HG02870 (cell line): ENCODE measurements around the gene TNS1.
"Not testable (repeated sequence)": the region's sequence is repeated elsewhere in the genome, so short reads cannot be mapped to it uniquely, and the experiment has no call there.

ENCODE experiments used
- ATAC-seq: cut with Tn5 transposase; IDR thresholded peaks from one replicate; pipeline ENCODE4 v1.9.1; 2021; ENCODE audit warnings: mild to moderate bottlenecking, moderate library complexity; ENCODE audit not compliant: unreplicated experiment

TNS1 gene

DNA sequence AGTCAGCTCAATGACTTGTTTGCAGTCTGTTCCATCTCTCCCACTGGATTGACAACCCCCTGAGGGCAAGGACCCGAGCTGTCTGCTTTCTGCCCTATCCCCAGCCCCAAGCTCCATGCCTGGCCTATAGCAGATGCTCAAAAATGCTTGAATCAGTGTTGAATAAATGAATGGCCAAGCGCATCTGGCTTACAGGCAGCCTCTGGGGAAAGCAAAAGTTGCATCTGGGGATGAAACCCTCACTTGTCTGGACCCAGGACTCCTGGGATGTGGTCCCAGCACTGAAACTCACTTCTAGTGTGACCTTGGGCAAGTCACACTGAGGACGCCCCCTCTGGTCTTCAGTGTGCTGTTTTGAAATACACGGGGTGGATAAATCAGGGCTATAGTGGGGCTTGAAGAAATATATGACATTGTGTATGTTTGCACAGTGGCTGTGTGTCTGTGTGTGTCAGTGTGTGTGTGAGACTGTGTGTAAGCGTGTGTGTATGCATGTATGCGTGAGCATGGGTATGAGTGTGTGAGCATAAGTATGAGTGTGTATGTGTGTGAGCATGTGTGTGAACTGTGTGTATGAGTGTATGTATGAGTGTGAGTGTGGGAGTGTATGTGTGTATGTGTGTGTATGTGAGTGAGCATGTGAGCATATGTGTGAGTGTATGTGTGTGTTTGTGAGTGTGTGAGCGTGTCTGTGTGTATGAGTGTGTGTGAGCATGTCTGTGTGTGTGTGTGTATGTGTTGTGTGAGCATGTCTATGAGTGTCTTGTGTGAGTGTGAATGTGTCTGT, 27.8 kb upstream of the TNS1 start:
- ATAC-seq: no peak

DNA sequence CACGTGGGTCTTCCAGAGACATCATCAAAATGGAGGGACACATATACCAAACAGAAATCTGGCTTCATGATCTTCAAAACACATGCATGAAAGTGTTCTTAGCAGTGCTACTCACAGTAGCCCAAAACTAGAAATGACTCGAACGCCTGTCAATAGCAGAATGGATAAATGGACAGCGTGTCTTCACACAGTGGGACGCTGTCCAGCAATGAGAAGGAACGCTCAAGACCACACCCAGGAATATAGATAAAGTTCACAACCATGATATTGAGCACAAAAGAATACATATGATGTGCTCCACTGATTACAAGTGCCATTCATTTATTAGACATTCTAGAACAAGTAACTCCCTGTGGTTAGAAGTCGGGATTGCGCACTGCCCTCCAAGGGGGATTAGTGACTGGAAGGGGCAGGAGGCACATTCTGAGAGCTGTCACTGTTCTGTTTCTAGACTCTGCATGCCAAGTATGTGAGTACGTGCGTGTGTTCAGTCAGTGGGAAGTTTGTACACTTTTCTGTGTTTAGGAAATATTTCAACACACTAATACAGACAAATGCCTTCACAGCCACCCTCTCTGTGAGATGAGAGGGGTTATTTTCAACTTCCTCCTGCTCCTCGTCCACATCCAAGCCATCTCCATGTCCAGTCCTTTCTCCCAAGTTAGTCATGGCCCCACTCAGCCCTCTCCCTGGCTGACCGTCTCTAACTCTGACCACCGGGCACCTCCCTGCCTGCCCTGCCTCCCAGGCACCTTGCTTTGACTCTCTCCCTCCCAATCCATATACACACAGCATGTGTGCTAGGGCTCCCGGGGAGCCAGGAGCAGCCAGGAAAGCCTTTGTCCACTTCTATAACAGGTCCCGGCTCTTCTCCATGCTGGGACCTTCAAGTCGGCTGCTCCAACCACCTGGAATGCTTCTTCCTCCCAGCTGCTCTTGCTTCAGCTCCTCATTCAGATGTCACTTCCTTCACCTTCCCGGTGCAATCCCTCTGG, 26.9 kb upstream of the TNS1 start:
- no peak for ATAC-seq

DNA sequence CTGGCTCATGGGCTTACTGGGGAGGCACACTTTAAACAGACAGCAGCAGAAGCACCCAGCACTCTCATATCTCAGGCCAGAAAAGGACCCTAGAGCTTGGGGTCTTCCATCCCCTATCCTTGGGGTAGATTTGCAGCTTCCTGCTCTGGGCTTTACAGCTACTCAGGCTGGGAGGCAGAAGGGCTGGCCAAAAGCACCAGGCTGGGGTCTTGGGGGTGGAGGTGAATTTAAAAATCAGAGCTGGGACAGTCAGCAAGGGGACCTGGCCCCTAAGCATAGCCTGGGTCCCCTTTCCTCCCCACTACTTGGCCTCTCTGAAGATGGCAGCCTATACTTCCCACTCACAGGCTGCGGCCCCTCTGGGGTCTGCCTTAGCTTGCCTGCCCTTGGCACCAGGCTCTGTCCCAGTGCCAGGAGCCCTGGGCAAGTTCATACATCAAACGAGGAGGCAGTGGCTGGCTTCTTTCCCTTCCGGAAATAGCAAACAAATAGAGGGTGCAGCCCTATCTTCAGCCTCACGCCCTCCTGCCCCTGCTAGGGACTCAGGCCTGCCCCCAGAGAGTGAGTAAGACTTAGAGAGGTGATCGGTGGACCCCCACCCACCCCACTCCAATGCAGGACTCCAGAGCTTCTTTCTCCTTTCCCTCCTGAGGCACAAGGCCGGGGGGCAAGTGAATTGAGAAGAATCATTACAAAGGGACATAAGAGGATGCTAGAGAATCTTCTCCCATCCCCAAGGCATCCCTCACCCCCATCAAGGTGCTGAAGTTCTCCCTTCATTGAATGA, 26.0 kb upstream of the TNS1 start:
- no peak for ATAC-seq

DNA sequence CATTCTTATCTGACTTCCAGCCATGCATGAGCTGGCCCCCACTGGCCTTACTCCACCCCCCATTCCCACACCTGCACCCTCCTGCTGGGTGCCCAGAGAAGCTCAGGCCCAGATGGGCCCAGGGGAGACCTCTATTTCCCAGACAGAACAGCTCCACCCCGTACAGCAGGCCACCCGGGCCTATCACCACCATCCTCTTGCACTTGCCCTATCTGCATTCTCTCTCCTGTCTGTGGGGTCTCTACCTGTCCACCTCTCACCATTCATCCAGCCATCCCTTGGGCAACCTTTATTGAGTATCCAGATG, 25.3 kb upstream of the TNS1 start:
- ATAC-seq: no peak

DNA sequence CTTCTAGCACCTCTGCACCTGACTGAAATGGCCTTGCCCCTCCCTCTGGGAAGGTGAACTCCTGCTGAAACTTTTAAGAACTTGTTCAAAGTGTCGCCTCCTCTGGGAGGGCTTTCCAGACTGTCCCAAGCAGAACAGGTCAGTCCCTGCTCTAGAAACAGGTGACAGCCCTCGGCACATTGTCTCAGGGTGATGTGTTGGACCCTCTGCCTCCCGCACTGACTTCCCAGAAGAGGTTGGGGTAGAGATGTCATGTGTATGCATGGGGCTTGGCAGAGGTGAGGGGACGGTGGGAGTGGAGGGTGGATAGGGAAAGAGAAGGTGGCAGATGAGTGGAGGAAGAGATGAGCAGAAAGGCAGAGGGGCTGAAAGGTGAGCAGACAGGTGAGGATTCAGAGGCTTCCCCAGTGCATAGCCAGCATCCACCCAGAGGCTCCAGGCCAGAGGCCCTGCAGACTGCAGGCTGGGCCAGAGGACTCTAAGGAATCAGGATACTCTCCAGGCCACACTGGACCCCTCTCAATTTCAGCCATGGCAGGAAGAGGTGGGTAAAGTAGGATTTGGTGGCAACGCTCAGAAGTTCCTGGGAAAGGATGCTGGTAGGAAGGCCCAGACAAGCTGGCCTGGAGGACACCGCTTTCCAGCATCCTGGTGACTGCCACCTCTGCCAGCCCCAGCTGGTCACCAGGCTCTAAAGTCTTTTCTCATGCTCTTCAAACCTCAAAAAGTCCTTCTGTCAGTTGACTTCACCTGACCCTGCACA, 24.8 kb upstream of the TNS1 start:
- no peak for ATAC-seq

DNA sequence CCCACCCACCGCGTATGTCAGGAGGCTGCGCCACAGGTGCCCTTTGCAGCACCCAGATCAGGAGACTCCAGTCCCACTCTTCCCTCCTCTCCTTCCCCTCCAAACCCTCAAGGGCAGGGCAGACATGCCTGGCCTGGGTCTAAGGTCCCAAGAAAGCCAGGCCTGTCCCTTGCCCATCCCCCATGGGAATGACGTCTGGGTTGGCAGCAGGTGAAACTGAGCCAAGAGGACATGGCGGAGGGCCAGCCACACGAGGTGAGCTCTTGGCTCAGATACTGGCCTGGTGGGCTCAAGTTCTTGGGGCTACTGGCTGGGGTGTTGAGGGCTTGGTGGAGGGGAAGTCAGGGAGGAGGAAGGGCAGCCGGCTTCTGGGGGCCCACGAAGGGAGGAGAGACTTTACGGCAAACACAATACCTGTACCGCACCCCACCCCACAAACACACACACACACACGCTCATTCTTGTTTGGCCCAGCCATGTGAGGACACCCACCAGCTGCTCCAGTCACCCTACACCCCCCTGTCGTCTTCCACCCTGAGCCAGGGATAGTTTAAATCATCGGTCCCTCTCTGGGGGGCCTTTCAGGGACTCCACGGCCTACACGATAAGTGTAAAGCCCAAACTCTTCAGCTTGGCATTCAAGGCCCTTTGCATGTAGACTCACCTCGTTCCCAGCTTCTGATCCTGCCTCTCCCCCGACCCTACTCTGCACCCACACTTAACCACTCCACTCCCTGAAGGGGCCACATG, 24.1 kb upstream of the TNS1 start:
- no peak for ATAC-seq

DNA sequence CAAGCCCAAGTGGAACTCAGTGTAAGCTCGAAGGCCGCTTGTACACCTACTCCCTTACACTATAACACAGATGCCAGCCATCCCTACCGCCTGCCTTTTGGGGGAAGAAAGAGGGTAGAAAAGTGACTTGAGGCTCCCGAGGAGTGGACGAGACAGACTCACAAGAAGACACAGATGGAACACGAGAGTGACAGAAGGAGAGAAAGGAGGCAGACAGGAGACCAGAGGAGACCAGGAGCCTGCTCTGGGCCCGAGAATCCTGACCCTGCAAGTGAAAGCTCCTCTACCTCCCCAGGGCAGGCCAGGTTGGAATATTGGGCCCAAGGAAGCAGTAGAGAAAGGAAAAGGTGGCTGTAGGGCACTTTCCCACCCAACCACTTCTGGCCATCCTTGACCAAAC, 23.4 kb upstream of the TNS1 start:
- ATAC-seq: no peak

DNA sequence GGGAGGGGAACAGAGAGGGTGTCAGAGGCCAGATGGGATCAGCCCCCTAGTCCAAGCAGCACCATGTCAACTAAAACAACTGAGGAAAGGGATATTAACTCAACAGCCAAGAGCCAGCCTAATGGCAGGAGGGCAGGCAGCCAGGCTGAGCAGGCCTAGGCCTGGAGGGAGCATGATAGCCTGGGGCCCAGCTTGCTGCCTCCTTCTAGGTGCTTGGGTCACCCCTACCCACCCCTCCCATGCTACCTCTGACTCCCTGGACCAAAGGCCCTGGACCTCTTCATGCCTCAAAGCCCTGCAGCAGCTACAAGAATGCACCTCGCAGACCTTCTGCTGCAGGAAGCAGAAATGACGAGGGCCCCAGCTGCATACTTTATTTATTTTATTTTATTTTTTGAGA, 22.1 kb upstream of the TNS1 start:
- no peak for ATAC-seq

DNA sequence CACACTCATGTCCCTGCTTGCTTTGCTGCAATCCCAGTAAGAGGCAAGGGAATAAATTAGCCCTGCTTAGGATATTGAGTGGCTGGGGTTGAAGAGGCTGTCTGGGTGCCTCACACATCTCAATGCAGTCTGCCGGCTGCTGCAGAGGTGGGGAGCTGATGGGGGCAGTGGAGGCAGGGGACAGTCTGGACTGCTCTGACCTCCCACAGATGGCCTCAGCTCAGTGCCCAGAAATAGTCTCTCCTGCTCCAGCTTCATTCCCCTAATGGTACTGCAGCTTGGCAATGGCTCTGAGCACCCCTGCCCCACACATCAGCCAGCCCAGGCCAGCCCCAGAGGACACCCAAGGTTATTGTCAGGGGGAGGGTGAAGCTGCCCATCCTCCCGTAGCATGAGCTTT, 21.5 kb upstream of the TNS1 start:
- no peak for ATAC-seq

DNA sequence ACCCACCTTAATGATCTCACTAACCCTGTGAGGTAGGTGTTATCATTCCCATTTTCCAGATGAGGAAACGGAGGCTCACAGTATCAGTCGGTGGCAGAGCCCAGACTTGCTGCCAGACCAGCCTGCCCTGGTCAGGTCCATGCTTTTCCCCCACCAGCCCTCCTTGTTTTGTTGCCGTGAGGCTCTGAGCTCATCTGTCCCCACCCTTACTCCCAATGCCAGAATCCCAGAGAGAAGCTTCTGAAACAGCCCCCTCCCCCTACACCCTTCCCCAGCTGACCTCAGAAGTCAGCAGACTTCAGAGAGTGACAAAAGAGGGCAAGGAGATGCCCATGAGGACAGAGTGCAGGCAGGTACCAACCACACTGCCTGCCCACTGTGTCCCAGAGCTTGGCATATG, 20.8 kb upstream of the TNS1 start:
- ATAC-seq: no peak

DNA sequence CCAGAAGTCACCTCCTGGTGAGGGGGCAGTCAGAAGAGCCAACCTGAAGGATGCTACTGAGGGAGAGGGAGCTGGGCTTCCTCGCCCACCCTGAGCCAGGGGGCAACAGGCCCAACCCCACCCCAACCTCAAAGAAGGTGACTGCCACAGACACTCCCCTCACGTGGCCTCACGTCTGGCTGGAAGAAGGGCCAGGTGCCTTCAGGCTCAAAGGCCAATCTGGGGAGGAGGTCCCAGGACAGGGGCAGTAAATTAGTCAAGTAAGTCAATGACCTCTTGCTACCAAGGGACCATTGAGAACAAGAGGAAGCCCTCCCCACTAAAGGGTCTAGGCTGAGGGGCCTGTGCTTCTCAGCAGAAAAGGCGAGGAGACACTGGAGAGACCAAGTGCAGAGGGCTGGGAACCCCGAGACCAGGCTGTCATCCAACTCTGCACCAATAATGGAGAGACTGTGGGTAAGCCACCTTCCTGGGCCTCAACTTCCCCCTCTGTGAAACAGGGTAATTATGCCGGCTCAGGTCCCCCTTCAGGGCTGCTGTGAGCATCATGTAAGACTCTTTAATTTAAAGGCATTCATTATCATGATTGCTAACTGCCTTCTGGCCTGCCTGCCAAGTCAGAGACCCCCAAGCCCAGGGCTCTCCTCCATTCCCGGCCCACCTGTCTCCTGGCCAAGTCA, 20.2 kb upstream of the TNS1 start:
- ATAC-seq: no peak

DNA sequence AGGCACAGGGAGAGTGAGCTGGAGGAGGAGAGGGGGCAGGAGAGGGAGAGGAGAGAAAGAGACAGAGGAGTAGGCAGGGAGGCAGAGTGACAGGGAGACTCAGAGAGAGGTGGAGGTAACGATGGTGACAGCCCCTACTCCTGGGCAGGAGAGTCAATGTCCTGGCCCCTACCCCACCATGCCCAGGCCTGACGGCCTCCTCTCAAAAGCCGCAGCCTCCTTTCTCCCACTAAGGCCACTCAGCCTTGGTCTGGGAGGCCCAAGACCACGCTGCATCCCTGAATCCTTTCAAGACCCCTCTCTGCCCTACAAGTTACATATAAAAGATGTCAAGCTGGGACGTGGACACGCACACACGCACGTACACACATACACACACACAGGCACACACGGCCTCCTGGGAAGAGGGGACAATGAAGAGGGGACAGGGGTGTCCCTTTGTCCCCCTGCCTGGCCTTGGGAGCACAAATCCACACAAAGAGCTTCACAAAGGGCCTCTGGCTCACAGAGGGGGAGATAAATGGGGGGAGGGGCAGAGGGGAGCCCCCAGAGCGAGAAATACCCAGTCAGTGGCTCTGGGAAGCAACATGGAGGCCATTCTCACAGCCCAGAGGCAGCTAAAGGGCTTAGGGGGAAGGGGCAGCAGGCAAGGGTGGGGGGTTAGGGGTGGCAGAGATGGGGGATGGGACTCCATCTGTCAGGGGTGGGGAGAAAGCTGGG, 19.5 kb upstream of the TNS1 start:
- ATAC-seq: no peak

DNA sequence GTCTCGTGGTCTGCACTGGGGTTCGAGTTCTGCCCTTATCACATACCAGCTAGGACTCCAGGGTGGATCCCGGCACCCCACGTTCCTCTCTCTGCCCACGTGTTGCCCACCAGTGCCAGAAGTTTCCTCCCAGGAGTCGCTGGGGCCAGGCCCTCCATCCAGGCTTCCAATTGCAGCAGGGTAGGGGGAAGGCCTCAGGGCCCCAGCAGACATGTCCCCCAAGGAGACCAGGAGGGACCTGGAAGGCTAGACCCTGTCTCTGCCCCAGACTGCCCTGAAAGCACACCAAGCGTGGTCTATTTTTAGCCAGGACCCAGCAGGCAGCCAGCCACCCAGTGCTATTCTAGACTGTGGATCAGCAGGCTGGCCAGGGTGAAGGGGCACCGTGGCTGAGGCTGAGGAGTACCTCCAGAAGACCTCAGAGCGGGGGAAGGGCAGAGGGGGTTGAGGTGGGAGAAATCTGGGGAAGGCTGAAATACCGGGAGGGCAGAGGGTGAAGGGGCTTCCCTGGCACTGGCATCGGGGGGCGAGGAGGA, 18.8 kb upstream of the TNS1 start:
- ATAC-seq: no peak

DNA sequence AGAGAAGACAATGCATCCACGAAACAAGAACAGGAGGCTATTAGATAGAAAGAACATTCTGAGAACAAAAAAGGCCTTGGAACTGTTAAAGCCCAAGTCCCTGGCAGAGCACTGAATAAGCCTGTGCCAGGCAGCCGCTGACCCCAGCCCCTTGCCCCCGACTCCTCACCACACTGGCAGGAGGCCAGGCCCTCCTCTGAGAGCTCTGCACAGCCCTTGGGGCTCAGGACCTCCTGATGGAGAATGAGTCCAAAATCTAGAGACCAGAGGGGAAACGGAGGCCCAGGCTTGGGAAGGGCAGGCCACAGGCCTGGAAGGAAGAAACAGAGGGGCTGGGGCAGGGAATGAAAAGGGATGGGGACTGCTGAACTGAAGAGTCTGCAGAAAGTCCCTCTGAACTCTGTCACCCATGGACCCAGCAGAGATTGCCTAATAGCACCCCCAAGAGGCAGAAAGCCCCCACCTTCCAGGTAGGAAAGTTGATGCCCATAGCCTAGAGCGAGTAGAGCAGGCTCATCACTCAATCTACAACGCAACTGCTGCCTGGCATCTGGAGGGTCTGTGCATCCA, 18.3 kb upstream of the TNS1 start:
- no peak for ATAC-seq

DNA sequence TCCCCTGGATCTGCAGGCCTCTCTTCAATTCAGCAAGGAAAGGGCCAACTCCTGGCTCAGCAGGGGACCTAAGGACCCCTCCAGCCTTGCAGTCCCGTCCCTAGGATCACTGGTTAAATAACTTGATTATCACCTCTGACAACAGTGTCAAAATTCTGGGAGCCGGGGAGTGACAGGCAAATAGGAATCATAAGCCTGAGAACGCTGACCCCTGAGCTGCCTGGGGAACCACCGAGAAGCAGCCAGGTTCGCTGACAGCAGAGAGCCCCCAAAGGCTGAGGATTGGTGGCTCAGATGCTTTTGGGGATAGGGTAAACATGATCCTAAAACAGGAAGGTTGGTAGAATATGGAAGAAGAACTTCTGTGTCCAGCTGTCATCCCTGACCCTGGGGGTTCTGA, 17.5 kb upstream of the TNS1 start:
- ATAC-seq: no peak

DNA sequence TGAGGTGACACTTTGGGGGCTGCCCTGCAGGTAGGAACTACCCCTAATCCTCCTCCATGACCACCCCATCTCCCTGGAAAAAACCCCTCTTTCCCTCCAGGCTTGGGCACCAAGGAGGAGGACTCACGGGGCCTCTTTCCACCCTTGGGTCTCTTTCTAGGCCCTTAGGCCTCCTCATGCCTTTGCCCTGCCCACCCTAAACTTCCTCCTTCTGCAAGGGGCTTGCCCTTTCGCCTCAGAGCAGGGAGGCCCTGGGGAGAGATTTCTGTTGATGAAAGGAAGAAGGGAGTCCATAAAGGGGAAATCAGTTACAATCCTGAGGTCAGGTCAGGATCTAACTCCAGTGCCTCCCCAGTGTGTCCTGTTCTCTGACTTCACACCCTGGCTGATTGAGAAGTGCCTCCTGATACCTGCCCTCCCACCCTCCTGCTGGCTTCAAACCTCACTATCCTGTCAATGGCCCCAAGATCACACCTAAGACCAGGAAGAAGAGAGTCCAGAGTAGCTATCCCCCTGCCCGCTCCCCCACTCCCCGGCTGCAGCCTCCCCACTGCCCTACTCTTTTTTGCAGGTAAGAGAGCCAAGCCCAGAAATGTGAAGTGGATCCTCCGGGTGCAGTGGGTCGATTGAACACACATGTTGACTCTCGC, 16.7 kb upstream of the TNS1 start:
- ATAC-seq: no peak

DNA sequence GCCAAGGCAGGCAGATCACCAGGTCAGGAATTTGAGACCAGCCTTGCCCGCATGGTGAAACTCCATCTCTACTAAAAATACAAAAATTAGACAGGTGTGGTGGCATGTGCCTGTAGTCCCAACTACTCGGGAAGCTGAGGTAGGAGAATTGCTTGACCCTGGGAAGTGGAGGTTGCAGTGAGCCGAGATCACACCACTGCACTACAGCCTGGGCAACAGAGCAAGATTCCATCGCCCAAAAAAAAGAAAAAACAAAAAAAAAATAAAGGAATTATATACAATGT, 16.0 kb upstream of the TNS1 start:
- not testable (repeated sequence) for ATAC-seq
